ENCODE measurements around the gene MND1. TPM values are rescaled to one million over a fixed set of nuclear protein-coding genes. Genes with fewer than 3 reads are reported as not detected.

The MND1 gene
- total RNA-seq, 5 donors from 2014 or later (not counting 1 experiment from before 2014, with no cell fraction given), result 0.53 to 1.1 (median 0.70) TPM; not detected in 2

DNA sequence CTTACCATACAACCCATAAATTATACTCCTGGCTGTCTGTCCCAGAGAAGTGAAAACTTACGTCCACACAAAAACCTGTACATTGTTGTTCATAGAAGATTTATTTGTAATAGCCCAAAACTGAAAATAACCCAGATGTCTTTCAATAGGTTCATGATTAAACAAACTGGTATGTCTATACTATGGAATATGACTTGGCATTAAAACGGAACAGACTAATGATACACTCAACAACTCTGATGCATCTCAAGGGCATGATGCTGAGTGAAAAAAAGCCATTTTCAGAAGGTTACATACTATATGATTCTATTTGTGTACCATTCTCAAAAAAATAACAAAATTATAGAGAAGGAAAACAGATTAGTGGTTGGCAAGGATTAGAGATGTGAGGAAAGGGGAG, 11.6 kb upstream of the MND1 start:
- POLR2A ChIA-PET, result no interaction called here
- no peaks in the 10 kb centered on the region for H3K27me3 Mint-ChIP-seq
- WGBS (ENCODE audit: insufficient coverage), result no CpG with 5 or more reads among the region's 2 CpGs
- Histone ChIP-seq H3K27me3 (replicated peaks in 1 of 2; ENCODE audit: control insufficient read depth in 2 of 2, extremely low read depth in 1 of 2, insufficient read depth in 2 of 2, low read length in 1 of 2) (no peaks in the 10 kb centered on the region), H3K4me3 (ENCODE audit: control insufficient read depth in 1 of 2, extremely low read depth in 1 of 2, low read length in 1 of 2) (no peak overlapping the region), H3K36me3 (ENCODE audit: control insufficient read depth in 2 of 2, extremely low read depth in 1 of 2, insufficient read depth in 1 of 2, low read length in 1 of 2) (peaks cover 0 to 3% of the 10 kb centered on the region in 2 donors), H3K9me3 (no peaks in the 10 kb centered on the region), H3K4me1 (ENCODE audit: control insufficient read depth in 1 of 2, extremely low read depth in 1 of 2, insufficient read depth in 2 of 2, low read length in 2 of 2) (no peaks in the 10 kb centered on the region), H3K27ac (ENCODE audit: low read length) (no peak overlapping the region)
- CTCF ChIA-PET, result no interaction called here
- ATAC-seq (replicated peaks in 1 of 4), result no peak
- no peaks in the 10 kb centered on the region for H3K9me3 Mint-ChIP-seq
- H3K4me3 Mint-ChIP-seq, result no peak overlapping the region
- no peak overlapping the region for H3K27ac Mint-ChIP-seq
- no peaks in the 10 kb centered on the region for H3K36me3 Mint-ChIP-seq
- no peak for DNase-seq
- H3K4me1 Mint-ChIP-seq, result no peaks in the 10 kb centered on the region

DNA sequence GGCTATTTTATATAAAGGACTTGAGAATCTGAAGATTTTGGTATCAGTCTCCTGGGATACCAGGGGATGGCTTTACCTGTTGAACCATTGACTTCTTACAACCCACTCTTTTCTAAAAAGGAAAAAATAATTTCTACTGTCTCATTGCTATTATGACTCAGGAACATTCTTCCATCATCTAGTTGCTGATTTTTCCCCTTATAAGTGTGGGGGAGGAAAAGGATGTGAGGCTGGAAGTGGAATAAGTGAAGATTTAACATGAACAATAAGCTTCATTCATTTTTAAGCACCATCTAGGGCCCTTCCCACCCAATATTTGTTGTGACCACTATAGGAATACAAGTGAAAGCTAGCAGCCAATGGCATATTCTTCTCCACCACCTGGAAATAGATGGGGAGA, 10.6 kb upstream of the MND1 start:
- ATAC-seq (replicated peaks in 1 of 4), result no peak
- CTCF ChIA-PET, result no interaction called here

DNA sequence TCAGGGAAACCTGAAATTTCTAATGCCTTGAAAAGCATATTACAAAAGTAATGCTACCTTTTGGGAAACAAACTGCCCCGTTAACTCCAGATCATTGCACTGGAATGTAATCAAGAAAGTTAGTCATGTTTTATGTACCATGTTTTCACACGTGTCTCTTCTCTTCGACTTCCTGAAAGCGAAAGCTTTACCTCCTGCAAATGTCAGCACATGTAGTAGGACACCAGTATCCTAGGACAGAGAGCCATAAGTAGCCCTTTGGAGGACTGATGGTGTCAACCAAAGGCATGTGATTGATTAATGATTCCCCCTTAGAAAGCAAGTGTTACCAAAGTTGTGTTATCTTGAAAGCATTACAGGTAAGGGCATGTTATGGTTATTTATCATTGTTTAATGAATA, 8.8 kb upstream of the MND1 start:
- DNase-seq (no peak), ATAC-seq (replicated peaks in 1 of 4) (no peak)
- H3K4me3 Mint-ChIP-seq, result no peak overlapping the region
- H3K27me3 Mint-ChIP-seq, result peaks cover 0 to 4% of the 10 kb centered on the region in 2 donors
- WGBS (ENCODE audit: insufficient coverage), result no CpG with 5 or more reads among the region's 4 CpGs
- no peaks in the 10 kb centered on the region for H3K4me1 ChIP-seq (ENCODE audit: control insufficient read depth in 1 of 2, extremely low read depth in 1 of 2, insufficient read depth in 2 of 2, low read length in 2 of 2)
- H3K27ac Mint-ChIP-seq, result no peak overlapping the region
- no peaks in the 10 kb centered on the region for H3K9me3 Mint-ChIP-seq
- H3K36me3 ChIP-seq (ENCODE audit: control insufficient read depth in 2 of 2, extremely low read depth in 1 of 2, insufficient read depth in 1 of 2, low read length in 1 of 2), result no peaks in the 10 kb centered on the region
- CTCF ChIA-PET, result interaction anchor here in 1 of 2 donors (0.7 to 1.3 kb wide), 2 partner anchors 239 to 312 kb away, joined by 4 read pairs; no protein-coding TSS in a partner anchor
- no peaks in the 10 kb centered on the region for H3K4me1 Mint-ChIP-seq
- H3K36me3 Mint-ChIP-seq, result no peaks in the 10 kb centered on the region
- POLR2A ChIA-PET, result interaction anchor here in 1 of 2 donors (1.4 kb wide), 1 partner anchor 13 kb away, joined by 7 read pairs; no protein-coding TSS in a partner anchor
- H3K27ac ChIP-seq (ENCODE audit: low read length), result no peak overlapping the region
- H3K4me3 ChIP-seq (ENCODE audit: control insufficient read depth in 1 of 2, extremely low read depth in 1 of 2, low read length in 1 of 2), result no peak overlapping the region
- no peaks in the 10 kb centered on the region for H3K27me3 ChIP-seq (replicated peaks in 1 of 2; ENCODE audit: control insufficient read depth in 2 of 2, extremely low read depth in 1 of 2, insufficient read depth in 2 of 2, low read length in 1 of 2)
- no peaks in the 10 kb centered on the region for H3K9me3 ChIP-seq

More for the DNA sequence above, 10.6 kb upstream of the MND1 start:
- Mint-ChIP-seq H3K9me3 (no peaks in the 10 kb centered on the region), H3K27me3 (no peaks in the 10 kb centered on the region), H3K4me1 (no peaks in the 10 kb centered on the region), H3K27ac (no peak overlapping the region), H3K4me3 (no peak overlapping the region), H3K36me3 (no peaks in the 10 kb centered on the region)
- no peaks in the 10 kb centered on the region for H3K9me3 ChIP-seq
- H3K4me3 ChIP-seq (ENCODE audit: control insufficient read depth in 1 of 2, extremely low read depth in 1 of 2, low read length in 1 of 2), result no peak overlapping the region
- peaks cover 0 to 3% of the 10 kb centered on the region in 2 donors for H3K36me3 ChIP-seq (ENCODE audit: control insufficient read depth in 2 of 2, extremely low read depth in 1 of 2, insufficient read depth in 1 of 2, low read length in 1 of 2)
- no peak overlapping the region for H3K27ac ChIP-seq (ENCODE audit: low read length)
- POLR2A ChIA-PET, result no interaction called here
- H3K4me1 ChIP-seq (ENCODE audit: control insufficient read depth in 1 of 2, extremely low read depth in 1 of 2, insufficient read depth in 2 of 2, low read length in 2 of 2), result no peaks in the 10 kb centered on the region
- DNase-seq, result no peak
- no peaks in the 10 kb centered on the region for H3K27me3 ChIP-seq (replicated peaks in 1 of 2; ENCODE audit: control insufficient read depth in 2 of 2, extremely low read depth in 1 of 2, insufficient read depth in 2 of 2, low read length in 1 of 2)

DNA sequence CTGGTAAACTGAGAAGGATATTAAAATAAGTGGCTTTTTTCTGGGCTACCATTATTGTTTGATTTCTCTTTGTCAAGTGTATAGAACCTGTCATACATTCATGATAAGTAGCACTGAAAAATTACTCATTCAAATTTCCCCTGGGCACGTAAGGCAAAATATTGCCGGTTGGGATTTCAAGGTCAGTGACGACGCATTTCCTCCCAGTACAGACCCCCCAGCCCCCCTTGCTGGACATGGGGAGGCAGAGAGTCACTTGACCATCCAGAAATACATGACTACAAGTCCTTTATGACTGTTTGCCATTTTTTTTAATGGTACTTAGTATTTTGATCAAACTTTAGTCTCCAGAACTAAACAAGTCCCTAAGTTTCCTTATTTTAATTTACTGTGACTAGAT, 6.8 kb upstream of the MND1 start:
- Histone ChIP-seq H3K4me3 (ENCODE audit: control insufficient read depth in 1 of 2, extremely low read depth in 1 of 2, low read length in 1 of 2) (no peak overlapping the region), H3K27ac (ENCODE audit: low read length) (no peak overlapping the region), H3K9me3 (no peaks in the 10 kb centered on the region), H3K36me3 (ENCODE audit: control insufficient read depth in 2 of 2, extremely low read depth in 1 of 2, insufficient read depth in 1 of 2, low read length in 1 of 2) (no peaks in the 10 kb centered on the region), H3K4me1 (ENCODE audit: control insufficient read depth in 1 of 2, extremely low read depth in 1 of 2, insufficient read depth in 2 of 2, low read length in 2 of 2) (no peaks in the 10 kb centered on the region), H3K27me3 (replicated peaks in 1 of 2; ENCODE audit: control insufficient read depth in 2 of 2, extremely low read depth in 1 of 2, insufficient read depth in 2 of 2, low read length in 1 of 2) (no peaks in the 10 kb centered on the region)
- no peak overlapping the region for H3K27ac Mint-ChIP-seq
- peaks cover 0 to 7% of the 10 kb centered on the region in 2 donors for H3K27me3 Mint-ChIP-seq
- ATAC-seq (replicated peaks in 1 of 4), result no peak
- CTCF ChIA-PET, result interaction anchor here in 1 of 2 donors (0.5 to 1.5 kb wide), 4 partner anchors 172 to 306 kb away, joined by 3 to 5 read pairs (median 4); no protein-coding TSS in a partner anchor
- POLR2A ChIA-PET, result interaction anchor here in 1 of 2 donors (0.9 kb wide), 1 partner anchor 158 kb away, joined by 3 read pairs; no protein-coding TSS in a partner anchor
- DNase-seq, result no peak
- no peaks in the 10 kb centered on the region for H3K4me1 Mint-ChIP-seq
- no peaks in the 10 kb centered on the region for H3K9me3 Mint-ChIP-seq
- H3K4me3 Mint-ChIP-seq, result no peak overlapping the region
- no peaks in the 10 kb centered on the region for H3K36me3 Mint-ChIP-seq
- 90% methylated on average over 4 of the region's 4 CpGs for WGBS (ENCODE audit: insufficient coverage)

DNA sequence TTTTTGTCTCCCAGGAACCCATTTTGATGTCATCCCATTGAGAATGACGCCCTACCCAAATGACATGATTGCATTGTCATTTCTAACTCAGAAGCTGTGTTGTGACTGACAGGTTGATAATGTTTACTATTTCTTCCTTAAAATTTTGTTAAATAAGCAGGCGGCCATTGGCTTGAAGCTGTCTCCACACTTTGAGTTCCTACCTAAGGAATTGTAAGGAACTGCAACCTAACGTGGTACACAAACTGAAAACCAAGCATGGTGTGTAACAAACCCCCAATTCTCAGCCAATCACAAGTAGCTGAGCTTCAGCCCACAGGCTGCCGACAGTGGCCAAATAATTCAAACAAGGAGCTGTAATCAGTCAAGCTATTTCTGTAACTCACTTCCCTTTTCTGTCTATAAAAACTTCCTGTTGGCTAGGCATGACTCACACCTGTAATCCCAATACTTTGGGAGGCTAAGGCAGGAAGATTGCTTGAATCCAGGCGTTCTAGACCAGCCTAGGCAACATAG, 2.9 kb upstream of the MND1 start:
- no peaks in the 10 kb centered on the region for H3K27me3 ChIP-seq (replicated peaks in 1 of 2; ENCODE audit: control insufficient read depth in 2 of 2, extremely low read depth in 1 of 2, insufficient read depth in 2 of 2, low read length in 1 of 2)
- H3K9me3 Mint-ChIP-seq, result no peaks in the 10 kb centered on the region
- no peaks in the 10 kb centered on the region for H3K36me3 ChIP-seq (ENCODE audit: control insufficient read depth in 2 of 2, extremely low read depth in 1 of 2, insufficient read depth in 1 of 2, low read length in 1 of 2)
- CTCF ChIA-PET, result interaction anchor here in 1 of 2 donors (0.6 to 3.2 kb wide), 5 partner anchors 35 to 232 kb away, joined by 3 to 19 read pairs (median 4); no protein-coding TSS in a partner anchor
- no peak overlapping the region for H3K27ac Mint-ChIP-seq
- no peak for DNase-seq
- H3K4me1 Mint-ChIP-seq, result peaks cover 6 to 13% (median 9%) of the 10 kb centered on the region in 3 donors
- 17% methylated on average over 4 of the region's 5 CpGs for WGBS (ENCODE audit: insufficient coverage)
- POLR2A ChIA-PET, result no interaction called here
- H3K4me3 ChIP-seq (ENCODE audit: control insufficient read depth in 1 of 2, extremely low read depth in 1 of 2, low read length in 1 of 2), result no peak overlapping the region
- H3K36me3 Mint-ChIP-seq, result no peaks in the 10 kb centered on the region
- peaks cover 0 to 7% of the 10 kb centered on the region in 2 donors for H3K27me3 Mint-ChIP-seq
- H3K9me3 ChIP-seq, result no peaks in the 10 kb centered on the region
- H3K27ac ChIP-seq (ENCODE audit: low read length), result no peak overlapping the region
- no peak overlapping the region for H3K4me3 Mint-ChIP-seq
- H3K4me1 ChIP-seq (ENCODE audit: control insufficient read depth in 1 of 2, extremely low read depth in 1 of 2, insufficient read depth in 2 of 2, low read length in 2 of 2), result peaks cover 2 to 11% of the 10 kb centered on the region in 2 experiments
- ATAC-seq (replicated peaks in 1 of 4), result no peak

DNA sequence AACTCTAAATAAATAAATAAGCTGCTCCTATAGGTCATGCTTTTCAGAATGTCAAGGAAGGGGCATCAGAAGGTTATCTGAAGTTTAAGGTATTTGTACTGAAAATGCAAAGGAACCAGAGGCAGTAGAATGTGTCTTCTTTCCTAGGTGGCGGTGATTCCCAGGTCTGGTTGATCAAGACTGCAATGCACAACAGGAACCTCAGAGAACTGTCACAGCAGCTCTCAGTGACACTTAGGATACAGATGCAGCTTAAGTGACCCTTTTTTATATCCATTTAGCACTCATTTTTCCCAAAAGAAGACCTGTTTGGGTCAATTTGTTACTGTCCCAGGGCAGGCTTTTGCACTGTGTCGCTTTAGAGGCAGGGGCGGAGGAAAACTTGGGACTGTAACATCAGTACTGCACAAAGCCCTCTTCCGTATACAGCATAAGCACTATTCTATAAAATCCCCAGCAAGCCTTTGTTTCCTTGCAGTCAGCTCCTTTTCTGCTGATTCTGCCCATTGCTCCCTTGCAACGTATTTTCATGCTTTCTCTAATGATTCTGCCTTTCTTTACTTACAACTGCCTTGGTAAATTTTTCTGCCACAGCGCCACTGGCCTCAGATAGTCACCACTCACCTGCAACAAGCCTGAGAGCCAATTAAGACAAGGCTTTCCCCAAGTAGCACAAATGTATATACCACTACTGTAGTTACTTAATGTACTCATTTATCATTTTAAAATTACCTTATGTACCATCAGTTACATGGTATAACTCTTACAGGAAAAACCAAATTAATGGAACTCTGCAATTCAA, 1.5 kb upstream of the MND1 start:
- no peak overlapping the region for H3K27ac Mint-ChIP-seq

More for the DNA sequence above, 1.5 kb upstream of the MND1 start:
- H3K9me3 Mint-ChIP-seq, result no peaks in the 10 kb centered on the region
- H3K4me1 ChIP-seq (ENCODE audit: control insufficient read depth in 1 of 2, extremely low read depth in 1 of 2, insufficient read depth in 2 of 2, low read length in 2 of 2), result peaks cover 4 to 11% of the 10 kb centered on the region in 2 experiments
- DNase-seq, result no peak
- ChIA-PET CTCF (interaction anchor here (0.6 to 4.3 kb wide), 6 partner anchors 11 to 230 kb away, joined by 3 to 57 read pairs (median 4); no protein-coding TSS in a partner anchor), POLR2A (interaction anchor here in 1 of 2 donors (0.6 kb wide), 1 partner anchor 129 kb away, joined by 3 read pairs; no protein-coding TSS in a partner anchor)
- H3K4me1 Mint-ChIP-seq, result peaks cover 9 to 24% (median 10%) of the 10 kb centered on the region in 3 donors
- H3K27me3 Mint-ChIP-seq, result peaks cover 0 to 7% of the 10 kb centered on the region in 2 donors
- no peaks in the 10 kb centered on the region for H3K9me3 ChIP-seq
- H3K27ac ChIP-seq (ENCODE audit: low read length), result no peak overlapping the region
- no peaks in the 10 kb centered on the region for H3K27me3 ChIP-seq (replicated peaks in 1 of 2; ENCODE audit: control insufficient read depth in 2 of 2, extremely low read depth in 1 of 2, insufficient read depth in 2 of 2, low read length in 1 of 2)
- 96% methylated on average over 6 of the region's 6 CpGs for WGBS (ENCODE audit: insufficient coverage)
- no peaks in the 10 kb centered on the region for H3K36me3 Mint-ChIP-seq
- no peak overlapping the region for H3K4me3 ChIP-seq (ENCODE audit: control insufficient read depth in 1 of 2, extremely low read depth in 1 of 2, low read length in 1 of 2)
- peak overlapping the region in 1 of 3 donors; percentile 41 for H3K4me3 Mint-ChIP-seq
- no peaks in the 10 kb centered on the region for H3K36me3 ChIP-seq (ENCODE audit: control insufficient read depth in 2 of 2, extremely low read depth in 1 of 2, insufficient read depth in 1 of 2, low read length in 1 of 2)
- no peak for ATAC-seq (replicated peaks in 1 of 4)
